Measurements from ENCODE around the gene CHMP4B.

DNA sequence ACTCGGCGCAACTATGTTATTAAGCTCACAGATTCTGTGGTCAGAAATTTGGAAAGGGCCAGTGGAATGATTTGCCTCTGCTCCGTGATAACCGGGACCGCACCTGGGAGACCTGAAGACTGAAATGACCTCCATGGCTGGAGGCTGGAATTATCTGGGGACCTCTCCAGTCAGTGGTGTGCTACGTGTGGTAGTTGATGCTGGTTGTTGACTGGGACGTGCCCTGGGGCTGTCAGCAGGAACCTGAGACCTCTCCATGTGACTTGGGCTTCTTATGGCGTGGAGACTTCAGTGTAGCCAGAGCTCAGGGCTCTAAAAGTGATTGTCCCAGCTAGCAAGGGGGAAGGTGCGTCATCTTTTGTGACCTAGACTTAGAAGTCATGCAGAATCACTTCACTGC lies 50.3 kb downstream of the CHMP4B start:
- no peak for TF ChIP-seq POLR2A (IDR thresholded peaks at IDR 0.05)
- TF ChIP-seq, protein P1, sequence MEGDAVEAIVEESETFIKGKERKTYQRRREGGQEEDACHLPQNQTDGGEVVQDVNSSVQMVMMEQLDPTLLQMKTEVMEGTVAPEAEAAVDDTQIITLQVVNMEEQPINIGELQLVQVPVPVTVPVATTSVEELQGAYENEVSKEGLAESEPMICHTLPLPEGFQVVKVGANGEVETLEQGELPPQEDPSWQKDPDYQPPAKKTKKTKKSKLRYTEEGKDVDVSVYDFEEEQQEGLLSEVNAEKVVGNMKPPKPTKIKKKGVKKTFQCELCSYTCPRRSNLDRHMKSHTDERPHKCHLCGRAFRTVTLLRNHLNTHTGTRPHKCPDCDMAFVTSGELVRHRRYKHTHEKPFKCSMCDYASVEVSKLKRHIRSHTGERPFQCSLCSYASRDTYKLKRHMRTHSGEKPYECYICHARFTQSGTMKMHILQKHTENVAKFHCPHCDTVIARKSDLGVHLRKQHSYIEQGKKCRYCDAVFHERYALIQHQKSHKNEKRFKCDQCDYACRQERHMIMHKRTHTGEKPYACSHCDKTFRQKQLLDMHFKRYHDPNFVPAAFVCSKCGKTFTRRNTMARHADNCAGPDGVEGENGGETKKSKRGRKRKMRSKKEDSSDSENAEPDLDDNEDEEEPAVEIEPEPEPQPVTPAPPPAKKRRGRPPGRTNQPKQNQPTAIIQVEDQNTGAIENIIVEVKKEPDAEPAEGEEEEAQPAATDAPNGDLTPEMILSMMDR (IDR thresholded peaks at IDR 0.05), result no peak

Data from sigmoid colon (tissue), 3 donors.